ENCODE data around the gene UTF1.

GRCh38 chr10:133252223-133252552 lies 22.2 kb downstream of the UTF1 start:
- TF ChIP-seq POLR2A (IDR thresholded peaks at IDR 0.05; ENCODE audit: low read length) (no peak), GATA1 (IDR thresholded peaks at IDR 0.05; ENCODE audit: low read depth, low read length) (no peak)

Data from erythroblast (primary cell).